HG03139 (cell line): ENCODE measurements around the gene SMURF2.
"Not testable (repeated sequence)": the region's sequence is repeated elsewhere in the genome, so short reads cannot be mapped to it uniquely, and the experiment has no call there.

ENCODE experiments used
- ATAC-seq: cut with Tn5 transposase; IDR thresholded peaks from one replicate; pipeline ENCODE4 v1.9.1; 2021; ENCODE audit not compliant: unreplicated experiment

SMURF2 gene

GRCh38 chr17:64632606-64633005, 29.5 kb downstream of the SMURF2 start:
- no peak for ATAC-seq

- no peak for ATAC-seq
Observed at GRCh38 chr17:64632194-64632593, 29.9 kb downstream of the SMURF2 start.

GRCh38 chr17:64630309-64631223, 31.5 kb downstream of the SMURF2 start:
- ATAC-seq, result no peak

GRCh38 chr17:64628641-64629040, 33.5 kb downstream of the SMURF2 start:
- no peak for ATAC-seq

- no peak for ATAC-seq
Observed at GRCh38 chr17:64627797-64628196, 34.3 kb downstream of the SMURF2 start.

- no peak for ATAC-seq
Observed at GRCh38 chr17:64626827-64627226, 35.3 kb downstream of the SMURF2 start.

- no peak for ATAC-seq
Observed at GRCh38 chr17:64625541-64625940, 36.6 kb downstream of the SMURF2 start.

GRCh38 chr17:64622931-64623654, 39.0 kb downstream of the SMURF2 start:
- no peak for ATAC-seq

- ATAC-seq, result no peak
Observed at GRCh38 chr17:64621772-64622171, 40.3 kb downstream of the SMURF2 start.

- ATAC-seq, result no peak
Observed at GRCh38 chr17:64618848-64619247, 43.3 kb downstream of the SMURF2 start.

- ATAC-seq, result no peak
Observed at GRCh38 chr17:64617125-64617780, 44.9 kb downstream of the SMURF2 start.

- no peak for ATAC-seq
Observed at GRCh38 chr17:64615028-64615677, 47.0 kb downstream of the SMURF2 start.

GRCh38 chr17:64614266-64615027, 47.7 kb downstream of the SMURF2 start:
- ATAC-seq, result no peak

- no peak for ATAC-seq
Observed at GRCh38 chr17:64611369-64611768, 50.7 kb downstream of the SMURF2 start.

- not testable (repeated sequence) for ATAC-seq
Observed at GRCh38 chr17:64610244-64610643, 51.9 kb downstream of the SMURF2 start.

GRCh38 chr17:64608571-64608981, 53.5 kb downstream of the SMURF2 start:
- no peak for ATAC-seq

- ATAC-seq, result no peak
Observed at GRCh38 chr17:64607862-64608565, 54.1 kb downstream of the SMURF2 start.

- not testable (repeated sequence) for ATAC-seq
Observed at GRCh38 chr17:64604532-64604931, 57.6 kb downstream of the SMURF2 start.

- ATAC-seq, result no peak
Observed at GRCh38 chr17:64603987-64604386, 58.1 kb downstream of the SMURF2 start.

- no peak for ATAC-seq
Observed at GRCh38 chr17:64599827-64600226, 62.3 kb downstream of the SMURF2 start.
